CD4-positive, alpha-beta T cell treated with Interleukin-2 at 100 ng/mL for 4 hours (primary cell): ENCODE data around the gene MSI2.
A peak's percentile ranks its signal among the peaks of the same experiment; 100 is the strongest.

ENCODE experiments used
- DNase-seq: peaks from one replicate; pipeline ENCODE4 v3.0.0-alpha.2; 2020; ENCODE audit warnings: low spot score

Gene MSI2

DNA sequence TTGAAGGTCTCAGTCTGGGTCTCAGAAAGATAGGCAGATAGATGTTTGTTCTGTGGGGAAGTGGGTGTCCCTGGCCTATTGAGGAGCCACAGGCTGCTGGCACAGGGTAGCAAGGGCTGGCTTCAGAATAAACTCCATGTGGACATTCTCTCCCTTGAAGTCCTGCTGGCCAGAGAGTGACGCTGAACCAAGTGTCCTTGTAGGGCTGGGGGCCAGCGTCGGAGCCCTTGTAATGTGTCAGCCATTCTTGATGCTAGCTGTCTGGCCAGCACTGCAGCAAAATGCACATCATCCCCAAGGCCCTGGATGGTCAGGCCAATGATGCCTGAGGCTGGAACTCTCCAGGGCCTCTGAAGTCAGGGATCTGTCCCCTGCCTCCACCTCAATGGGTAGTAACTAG, 385.4 kb downstream of the MSI2 start:
- DNase-seq = no peak

- no peak for DNase-seq
Measured at GRCh38 chr17:57643062-57643461, 386.7 kb downstream of the MSI2 start.

DNA sequence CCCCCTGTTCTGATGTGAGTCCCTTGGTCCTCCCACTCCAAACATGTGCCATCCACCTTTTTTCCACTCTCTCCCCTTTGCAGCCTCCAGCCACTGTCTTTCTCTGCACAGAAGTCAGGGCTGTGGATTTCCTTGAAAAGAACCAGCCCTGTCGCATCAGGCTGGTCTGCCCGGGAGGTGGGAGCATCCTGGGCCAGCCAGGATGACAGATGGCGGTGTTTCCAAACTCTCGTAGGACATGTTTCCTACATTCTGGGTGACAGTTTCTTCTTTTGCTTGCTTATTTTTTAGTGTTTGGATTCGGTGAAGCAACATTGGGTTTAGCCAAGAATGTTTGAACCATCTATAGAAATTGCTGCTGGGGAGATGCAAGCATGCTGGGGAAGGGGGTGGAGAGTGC, 388.0 kb downstream of the MSI2 start:
- no peak for DNase-seq

DNA sequence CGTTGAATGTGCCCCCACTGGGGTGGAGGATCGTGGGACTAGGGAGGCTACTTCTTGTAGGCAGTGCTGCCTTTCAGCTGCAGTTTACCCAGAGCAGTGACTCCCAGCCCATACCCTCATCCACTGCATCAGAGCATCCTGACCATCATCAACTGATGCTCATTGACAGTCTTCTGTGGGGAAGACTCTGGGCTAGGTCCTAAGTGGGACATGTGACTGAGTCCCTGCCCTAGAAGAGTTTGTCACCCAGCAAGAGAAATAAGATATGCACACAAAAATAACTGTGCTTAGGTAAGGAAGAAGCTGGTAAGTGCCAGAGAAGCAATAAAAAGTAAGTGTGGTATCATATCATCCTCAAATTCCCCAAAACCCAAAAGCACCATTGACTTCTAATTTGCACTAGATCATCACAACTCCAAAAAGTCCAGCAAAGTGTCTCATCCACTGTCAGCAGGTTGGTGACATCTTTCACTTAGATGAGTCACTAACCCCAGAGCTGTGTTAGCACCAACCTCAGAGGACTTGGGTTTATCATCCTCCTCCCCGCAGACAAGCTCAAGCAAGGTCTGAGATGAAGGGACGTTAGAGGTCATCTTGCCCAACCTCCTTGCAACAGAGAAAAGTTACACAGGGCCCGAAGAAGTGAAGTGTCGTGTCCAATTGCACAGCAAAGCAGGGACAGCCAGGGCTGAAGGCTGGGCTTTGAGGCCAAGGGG, 389.8 kb downstream of the MSI2 start:
- peak; percentile 38 for DNase-seq

GRCh38 chr17:57648720-57649119, 392.4 kb downstream of the MSI2 start:
- no peak for DNase-seq

DNA sequence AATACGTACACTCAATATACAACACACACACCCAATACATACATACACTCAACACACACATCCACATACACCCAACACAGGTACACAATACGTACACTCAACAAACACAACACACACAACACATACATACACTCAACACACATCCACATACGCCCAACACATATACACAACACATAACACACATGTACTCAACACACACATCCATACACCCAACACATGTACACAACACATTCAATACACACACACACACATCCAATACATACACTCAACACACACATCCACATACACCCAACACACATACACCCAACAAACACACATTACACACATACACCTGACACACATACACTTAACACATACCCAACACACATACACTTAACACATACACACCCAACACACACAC, 392.9 kb downstream of the MSI2 start:
- DNase-seq = no peak

- DNase-seq = no peak
Measured at GRCh38 chr17:57649731-57650484, 393.6 kb downstream of the MSI2 start.

DNA sequence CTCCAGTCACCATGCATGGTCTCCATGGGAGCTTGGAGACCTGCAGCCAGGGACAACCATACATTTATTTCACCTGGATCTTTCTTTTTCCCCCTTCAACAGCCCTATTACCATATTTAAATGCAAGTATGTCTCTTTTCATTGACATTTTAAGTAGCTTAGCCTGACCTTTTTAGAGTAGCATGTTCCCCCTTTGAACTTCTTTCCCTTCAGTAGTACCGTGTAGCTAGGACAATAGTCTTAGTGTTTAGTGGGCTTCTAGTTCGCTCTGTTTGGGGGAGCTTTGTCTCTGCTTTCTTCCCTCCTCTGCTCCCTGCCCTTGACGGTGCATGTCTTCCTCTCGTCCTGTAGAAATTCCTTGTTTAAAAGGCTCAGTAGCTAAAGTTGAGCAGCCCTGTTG, 394.2 kb downstream of the MSI2 start:
- DNase-seq = no peak

DNA sequence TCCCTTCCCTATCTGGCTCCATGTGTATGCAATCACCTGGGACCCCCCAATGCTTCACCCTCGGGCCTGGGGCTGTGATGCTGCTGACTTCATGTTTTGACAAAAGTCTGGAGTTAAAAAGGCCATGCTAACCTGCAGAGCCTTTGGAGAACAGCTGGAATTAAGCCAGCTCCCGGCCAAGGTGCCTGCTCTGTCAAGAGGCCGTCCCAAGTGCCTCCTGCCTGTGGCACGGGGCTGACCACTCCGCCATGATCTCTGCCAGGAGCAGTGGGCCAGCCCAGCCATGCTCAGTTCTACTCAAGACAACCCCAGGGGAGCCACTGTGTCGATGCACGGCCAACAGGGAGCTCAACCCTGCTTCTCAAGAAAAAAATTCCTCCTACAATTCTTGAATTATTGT, 395.1 kb downstream of the MSI2 start:
- DNase-seq = no peak

DNA sequence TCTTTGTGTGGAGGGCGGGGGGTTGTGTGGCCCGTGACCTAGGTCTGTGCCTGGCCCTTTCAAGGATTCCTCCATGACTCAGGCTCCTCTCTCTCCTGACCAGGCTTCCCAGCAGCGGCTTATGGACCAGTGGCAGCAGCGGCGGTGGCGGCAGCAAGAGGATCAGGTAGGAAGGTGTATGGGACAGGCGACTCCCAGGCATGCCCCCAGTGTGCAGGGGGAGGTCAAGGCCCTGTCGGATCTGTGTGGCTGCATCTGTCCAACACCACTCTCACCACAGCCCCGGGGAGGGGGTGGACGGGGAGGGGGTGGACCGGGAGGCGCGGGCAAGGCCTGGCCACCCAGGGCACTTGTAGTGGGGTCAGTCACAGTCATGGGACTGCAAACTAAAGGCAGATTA, 395.7 kb downstream of the MSI2 start:
- DNase-seq = no peak

DNA sequence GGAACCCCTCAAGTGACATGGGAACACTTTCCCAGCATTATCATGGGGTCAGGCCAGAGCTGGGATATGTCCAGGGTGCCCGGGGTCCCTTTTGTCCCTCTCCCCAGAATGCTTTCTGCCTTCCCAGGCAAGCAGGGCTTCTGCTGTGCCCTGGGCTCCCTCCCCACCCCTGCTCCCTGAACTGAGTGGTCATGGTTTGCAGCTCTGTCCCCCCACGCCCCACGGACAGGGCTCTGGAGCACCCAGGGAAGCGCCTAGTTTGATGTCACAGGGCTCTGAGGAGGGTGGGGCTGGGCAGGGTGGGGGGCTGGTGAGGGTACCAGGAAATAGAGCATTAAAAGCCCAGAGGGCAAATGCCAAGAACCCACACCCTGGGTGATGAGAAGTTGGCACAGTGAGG, 396.5 kb downstream of the MSI2 start:
- DNase-seq = no peak

DNA sequence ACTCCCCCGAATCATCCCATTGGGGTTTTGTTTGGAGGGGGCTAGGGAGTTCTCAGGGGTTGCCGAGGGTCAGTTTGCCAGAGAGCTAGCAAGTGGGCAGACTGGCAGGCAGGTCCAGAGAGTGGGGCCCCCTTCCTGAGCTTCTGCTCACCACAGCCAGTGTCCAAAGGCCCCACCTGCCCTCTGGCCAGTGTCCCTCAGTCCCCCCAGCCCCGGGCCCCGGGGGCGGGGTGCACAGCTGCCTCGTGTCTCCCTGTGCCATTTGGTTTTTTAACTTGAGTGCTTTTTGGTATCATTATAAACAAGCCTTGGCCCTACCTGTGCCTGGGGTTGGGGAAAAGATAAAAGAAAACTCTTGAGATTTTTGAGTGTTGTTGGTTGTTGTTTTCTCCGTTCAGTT, 397.0 kb downstream of the MSI2 start:
- DNase-seq = no peak

- no peak for DNase-seq
Measured at GRCh38 chr17:57654040-57654775, 397.9 kb downstream of the MSI2 start.

DNA sequence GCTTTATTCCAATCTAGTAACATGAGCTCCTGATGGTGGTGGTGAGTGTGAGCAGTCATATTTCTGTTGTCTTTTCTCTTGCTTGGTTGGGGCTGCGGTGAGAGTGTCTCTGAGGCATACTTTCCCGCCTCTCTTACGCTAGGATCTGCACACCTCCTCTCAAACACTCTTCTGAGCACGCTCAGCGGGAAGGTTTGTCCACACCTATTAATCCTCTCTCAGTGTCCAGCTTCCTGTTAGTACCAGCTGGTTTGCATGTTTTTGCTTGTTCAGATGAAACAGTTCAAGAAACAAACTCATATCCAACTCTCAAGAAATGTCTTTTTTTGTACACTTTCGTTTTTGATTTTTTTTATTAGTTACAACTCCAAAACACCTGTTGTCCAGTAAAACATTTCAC, 399.2 kb downstream of the MSI2 start:
- no peak for DNase-seq

DNA sequence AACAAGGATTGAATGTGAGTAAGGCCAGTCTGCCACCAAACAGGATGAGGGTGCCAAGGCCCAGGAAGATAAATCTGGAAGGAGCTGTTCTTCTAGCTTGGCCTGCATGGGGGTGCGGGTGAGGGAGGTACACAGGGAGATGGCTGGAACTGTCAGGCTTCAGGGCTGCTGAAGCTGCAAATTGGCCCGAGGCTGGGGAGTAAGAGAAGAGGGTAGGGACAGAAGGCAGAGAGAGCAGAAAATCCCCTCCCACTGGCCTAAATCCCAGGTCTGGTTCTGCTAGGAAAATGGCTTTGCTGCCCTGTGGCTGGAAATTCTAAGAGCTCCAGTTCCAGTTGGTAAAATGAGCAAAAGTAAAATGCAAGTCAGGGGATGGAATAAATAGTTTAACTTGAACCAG, 400.9 kb downstream of the MSI2 start:
- DNase-seq = no peak

GRCh38 chr17:57662041-57662440, 405.7 kb downstream of the MSI2 start:
- no peak for DNase-seq

- peak; percentile 43 for DNase-seq
Measured at GRCh38 chr17:57662644-57663308, 406.5 kb downstream of the MSI2 start.

- no peak for DNase-seq
Measured at GRCh38 chr17:57663326-57664070, 407.2 kb downstream of the MSI2 start.

DNA sequence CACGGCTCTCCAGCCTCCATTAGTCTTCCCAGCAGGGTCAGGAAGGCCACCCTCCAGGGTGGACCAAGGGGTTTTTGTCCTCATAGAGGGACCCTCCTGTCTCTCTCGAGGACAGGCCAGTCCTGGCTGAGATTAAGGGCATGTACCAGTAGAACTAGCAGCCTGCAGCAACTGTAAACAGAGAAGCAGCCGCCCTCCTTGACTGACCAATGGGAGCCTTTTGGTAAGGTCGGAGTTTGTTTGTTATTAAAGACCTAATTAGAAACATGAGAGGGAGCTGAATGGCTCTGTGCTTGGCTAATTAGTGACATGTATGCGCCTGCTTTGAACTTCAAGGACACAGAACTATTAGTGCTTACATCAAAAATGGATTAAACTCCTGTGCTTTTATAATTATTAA, 408.8 kb downstream of the MSI2 start:
- no peak for DNase-seq

GRCh38 chr17:57665696-57666095, 409.4 kb downstream of the MSI2 start:
- DNase-seq = no peak

GRCh38 chr17:57666201-57666870, 410.0 kb downstream of the MSI2 start:
- DNase-seq = no peak
